ENCODE data around the gene HMG20A.
"Not testable (repeated sequence)": the region's sequence is repeated elsewhere in the genome, so short reads cannot be mapped to it uniquely, and the experiment has no call there.

Gene HMG20A

GRCh38 chr15:77406846-77407245, 13.8 kb upstream of the HMG20A start:
- DNase-seq (ENCODE audit: low read depth in 2 of 3, low spot score in 2 of 3) = no peak

DNA sequence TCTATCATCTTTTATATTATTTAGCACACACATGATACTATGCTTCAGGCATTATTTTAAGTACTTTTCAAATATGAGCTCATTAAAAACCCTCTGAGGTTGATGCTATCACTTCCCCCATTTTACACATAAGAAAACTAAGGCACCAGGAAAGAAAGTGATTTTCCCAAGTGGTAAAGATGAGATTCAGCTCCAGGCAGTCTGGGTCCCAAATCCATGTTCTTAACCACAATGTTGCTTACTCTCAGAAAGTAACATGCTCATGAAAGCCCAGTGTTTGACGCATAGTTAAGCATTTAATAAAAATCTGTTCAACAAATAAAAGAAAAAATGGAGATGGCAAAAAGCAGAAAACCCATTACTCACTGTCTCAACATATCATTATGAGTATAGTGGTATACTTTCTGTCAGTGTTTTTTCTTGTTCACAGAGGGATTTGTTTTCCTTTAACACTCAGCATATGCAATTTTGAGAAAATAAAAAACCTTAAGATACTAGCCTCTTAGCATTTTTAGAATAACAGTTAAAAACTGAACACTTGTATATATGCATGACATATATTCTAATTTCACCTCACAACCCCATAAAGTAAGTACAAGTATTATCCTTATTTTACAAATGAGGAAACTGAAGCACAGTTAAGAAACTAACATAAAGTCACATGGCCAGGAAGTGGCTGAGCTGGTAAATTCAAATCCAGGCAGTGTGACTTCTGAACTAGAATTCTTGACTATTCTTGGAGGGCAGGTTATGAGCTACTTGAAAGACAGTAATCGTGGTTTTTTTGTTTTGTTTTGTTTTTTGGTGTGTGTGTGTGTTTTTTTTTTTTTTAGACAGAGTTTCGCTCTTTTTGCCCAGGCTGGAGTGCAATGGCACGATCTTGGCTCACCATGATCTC, 11.2 kb upstream of the HMG20A start:
- no peak for DNase-seq (ENCODE audit: low read depth in 2 of 3, low spot score in 2 of 3)

DNA sequence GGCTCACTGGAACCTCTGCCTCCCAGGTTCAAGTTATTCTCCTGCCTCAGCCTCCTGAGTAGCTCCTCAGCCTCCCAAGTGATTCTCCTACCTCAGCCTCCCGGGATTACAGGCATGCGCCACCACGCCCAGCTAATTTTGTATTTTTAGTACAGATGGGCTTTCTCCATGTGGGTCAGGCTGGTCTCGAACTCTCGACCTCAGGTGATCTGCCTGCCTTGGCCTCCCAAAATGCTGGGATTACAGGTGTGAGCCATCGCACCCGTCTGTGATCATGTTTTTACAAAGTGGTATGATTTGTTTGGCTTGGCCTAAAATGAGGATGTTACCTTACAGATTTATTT, 10.6 kb upstream of the HMG20A start:
- DNase-seq (ENCODE audit: low read depth in 2 of 3, low spot score in 2 of 3) = not testable (repeated sequence)

DNA sequence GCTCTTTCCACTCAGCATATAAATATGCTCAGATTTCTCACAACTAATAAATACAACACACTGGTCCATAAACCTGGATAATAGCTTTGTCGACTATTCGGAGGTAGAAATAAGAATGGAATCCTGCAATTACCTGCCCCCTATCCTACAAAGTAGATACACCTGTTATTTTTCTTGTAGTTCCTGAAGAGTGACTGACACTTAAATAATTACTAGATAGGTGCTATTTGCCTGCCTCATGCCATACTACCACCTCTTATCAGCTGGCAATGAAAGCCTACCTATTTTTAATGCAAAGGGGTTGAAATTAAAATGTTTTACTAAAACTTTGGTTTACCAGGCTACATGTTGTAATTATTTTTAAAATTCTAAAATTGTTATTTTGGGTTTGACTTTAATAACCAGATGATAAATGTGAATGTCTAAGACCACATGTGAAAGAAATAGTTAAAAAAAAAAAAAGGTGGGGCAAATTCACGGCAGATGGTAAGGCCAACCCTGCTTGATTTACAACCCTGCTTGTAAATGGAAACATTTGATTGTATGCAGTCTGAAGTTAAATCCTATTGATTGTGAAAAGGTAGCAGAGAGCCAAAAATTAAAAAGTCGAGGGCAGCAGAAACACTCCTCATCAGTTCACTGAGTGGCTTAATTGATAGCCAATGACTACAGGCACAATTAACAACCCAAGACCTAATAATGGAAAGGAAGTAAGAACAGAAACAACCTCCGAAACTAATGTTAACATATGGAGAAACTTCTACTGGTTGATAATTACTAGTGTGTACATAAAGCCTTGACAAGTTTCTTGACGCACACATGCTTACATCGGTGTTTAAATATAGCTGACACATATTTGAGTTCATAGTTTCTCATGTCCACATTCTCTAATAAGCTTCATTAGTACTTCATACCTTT, 9.7 kb upstream of the HMG20A start:
- DNase-seq (ENCODE audit: low read depth in 2 of 3, low spot score in 2 of 3) = no peak

- DNase-seq (ENCODE audit: low read depth in 2 of 3, low spot score in 2 of 3) = no peak
These were observed 9.1 kb upstream of the HMG20A start for GRCh38 chr15:77411619-77411976.

GRCh38 chr15:77412972-77413698, 7.6 kb upstream of the HMG20A start:
- no peak for DNase-seq (ENCODE audit: low read depth in 2 of 3, low spot score in 2 of 3)

DNA sequence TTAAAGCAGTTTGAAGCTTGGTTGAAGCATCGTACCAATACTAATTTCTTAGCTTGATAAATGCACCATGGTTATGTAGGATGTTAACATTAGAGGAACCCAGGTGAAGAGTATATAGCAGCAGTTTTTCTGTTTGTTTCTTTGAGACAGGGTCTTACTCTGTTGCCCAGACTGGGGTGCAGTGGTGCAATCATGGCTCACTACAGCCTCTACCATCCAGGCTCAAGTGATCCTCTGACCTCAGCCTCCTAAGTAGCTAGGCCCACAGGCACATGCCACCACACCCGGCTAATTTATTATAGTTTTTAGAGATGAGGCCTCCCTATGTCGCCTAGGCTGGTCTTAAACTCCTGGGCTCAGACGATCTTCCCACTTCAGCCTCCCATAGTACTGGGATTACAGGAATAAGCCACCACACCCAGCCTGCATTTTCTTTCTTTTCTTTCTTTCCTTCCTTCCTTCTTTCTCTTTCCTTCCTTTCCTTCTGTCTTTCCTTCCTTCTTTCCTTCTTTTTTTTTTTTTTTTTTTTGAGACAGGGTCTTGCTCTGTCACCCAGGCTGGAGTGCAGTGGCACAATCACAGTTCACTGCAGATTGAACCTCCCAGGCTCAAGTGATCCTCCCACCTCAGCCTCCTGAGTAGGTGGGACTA, 6.9 kb upstream of the HMG20A start:
- no peak for DNase-seq (ENCODE audit: low read depth in 2 of 3, low spot score in 2 of 3)

GRCh38 chr15:77414789-77415442, 5.8 kb upstream of the HMG20A start:
- no peak for DNase-seq (ENCODE audit: low read depth in 2 of 3, low spot score in 2 of 3)

- DNase-seq (ENCODE audit: low read depth in 2 of 3, low spot score in 2 of 3) = no peak
These were observed 5.1 kb upstream of the HMG20A start for GRCh38 chr15:77415450-77416147.

GRCh38 chr15:77416148-77416455, 4.6 kb upstream of the HMG20A start:
- no peak for DNase-seq (ENCODE audit: low read depth in 2 of 3, low spot score in 2 of 3)

GRCh38 chr15:77416954-77417353, 3.7 kb upstream of the HMG20A start:
- no peak for DNase-seq (ENCODE audit: low read depth in 2 of 3, low spot score in 2 of 3)

GRCh38 chr15:77417602-77418001, 3.1 kb upstream of the HMG20A start:
- no peak for DNase-seq (ENCODE audit: low read depth in 2 of 3, low spot score in 2 of 3)

DNA sequence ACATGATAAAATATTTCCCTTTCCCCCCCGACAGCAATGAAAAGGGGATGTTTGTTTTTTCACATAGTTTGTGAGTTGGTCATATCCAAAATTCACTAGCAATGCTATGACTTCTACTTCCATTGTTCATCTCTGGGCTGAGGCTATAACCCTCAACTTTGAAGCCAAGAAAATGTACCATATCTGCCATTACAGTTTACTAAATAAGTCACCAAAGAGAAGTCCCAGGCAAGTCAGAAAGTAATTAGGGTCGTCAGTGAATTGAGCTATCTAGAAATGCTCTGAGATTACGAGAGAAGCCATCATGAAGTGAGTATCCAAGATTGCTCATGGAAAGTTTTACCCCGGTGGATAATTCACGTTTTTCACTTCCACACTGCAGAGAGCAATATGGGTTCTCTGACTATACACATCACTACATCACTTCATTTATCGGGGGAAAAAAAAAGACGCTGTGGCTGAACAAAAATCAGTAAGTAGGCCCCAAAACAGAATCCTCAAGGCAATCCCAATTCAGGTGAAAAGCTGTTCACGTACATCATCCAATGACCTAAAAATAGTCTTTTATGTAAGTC, 2.2 kb upstream of the HMG20A start:
- no peak for DNase-seq (ENCODE audit: low read depth in 2 of 3, low spot score in 2 of 3)

GRCh38 chr15:77418966-77419835, 1.5 kb upstream of the HMG20A start:
- DNase-seq (ENCODE audit: low read depth in 2 of 3, low spot score in 2 of 3) = peak; percentile 26 to 36 (median 27)

GRCh38 chr15:77419836-77420609, 665 bp upstream of the HMG20A start, which contains the start of gene PEAK1:
Gene PEAK1, minus strand, starts transcription at chr15:77420104. Its CDS starts 238,178 bp downstream, at chr15:77181926.
- DNase-seq (ENCODE audit: low read depth in 2 of 3, low spot score in 2 of 3) = peak; percentile 93 to 98 (median 97)

GRCh38 chr15:77421370-77421700, 647 bp downstream of the HMG20A start:
- no peak for DNase-seq (ENCODE audit: low read depth in 2 of 3, low spot score in 2 of 3)

DNA sequence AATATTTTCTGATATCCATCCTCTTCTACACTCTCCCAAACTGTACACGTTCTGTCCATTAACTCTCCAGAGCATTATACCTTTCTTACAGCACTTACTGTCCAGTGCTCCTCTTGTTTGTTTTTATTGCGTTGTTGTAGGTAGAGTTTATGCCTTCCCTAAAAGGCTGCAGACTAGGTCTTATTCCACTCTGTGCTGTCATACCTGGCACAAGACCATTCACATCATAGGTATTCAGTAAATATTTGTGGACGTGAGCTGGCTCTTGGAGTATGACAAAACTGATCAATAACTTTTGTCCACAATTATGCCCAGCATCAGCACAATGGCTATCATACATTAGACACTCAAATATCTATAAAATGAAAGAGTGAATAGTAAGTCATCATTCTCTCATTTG, 4.4 kb downstream of the HMG20A start:
- DNase-seq (ENCODE audit: low read depth in 2 of 3, low spot score in 2 of 3) = no peak

DNA sequence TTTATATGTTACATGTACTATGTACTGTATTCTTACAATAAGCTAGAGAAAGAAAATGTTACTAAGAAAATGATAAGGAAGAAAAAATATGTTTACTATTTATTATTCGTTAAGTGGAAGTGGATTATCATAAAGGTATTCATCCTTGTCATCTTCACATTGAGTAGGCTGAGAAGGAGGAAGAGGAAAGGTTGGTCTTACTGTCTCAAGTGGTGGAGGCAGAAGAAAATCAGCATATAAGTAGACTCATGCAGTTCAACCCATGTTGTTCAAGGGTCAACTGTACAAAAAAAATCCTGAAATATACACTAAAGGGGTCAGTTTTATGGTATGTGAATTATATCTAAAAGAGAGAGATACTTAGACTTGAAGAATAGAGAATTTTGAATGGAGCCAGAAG, 5.7 kb downstream of the HMG20A start:
- no peak for DNase-seq (ENCODE audit: low read depth in 2 of 3, low spot score in 2 of 3)
